ENCODE data around the gene ACACA. TPM values are rescaled to one million over a fixed set of nuclear protein-coding genes. Genes with fewer than 3 reads are reported as not detected.

ACACA gene
- total RNA-seq, 1 experiment from 2014 or later = 84.2 TPM

DNA sequence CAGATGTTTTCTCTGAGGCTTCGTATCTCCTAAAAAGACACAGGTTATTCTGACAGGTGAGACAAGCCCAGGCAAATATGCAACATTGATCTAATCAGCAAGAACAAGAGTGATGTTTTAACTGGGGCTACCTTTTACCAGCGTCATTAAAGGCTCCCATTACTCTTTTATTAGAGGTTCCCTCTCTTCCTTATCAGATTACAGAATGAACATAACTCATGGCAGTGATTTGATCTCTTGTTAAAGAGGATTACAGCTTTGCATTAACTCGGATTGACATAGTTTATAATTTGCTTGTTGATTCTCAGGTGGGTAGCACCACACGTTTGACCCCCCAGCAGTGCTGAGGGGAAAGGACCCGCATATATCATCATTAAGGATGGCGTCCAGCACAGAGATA, 367.4 kb downstream of the ACACA start:
- H3K4me1 ChIP-seq (ENCODE audit: low read length) = peaks cover 14% of the 10 kb centered on the region
- no peak for DNase-seq
- no peaks in the 10 kb centered on the region for H4K20me1 ChIP-seq (ENCODE audit: insufficient read depth, low read depth, low read length)
- no peak overlapping the region for H3K9ac ChIP-seq (ENCODE audit: low read length)
- no peak overlapping the region for H3K4me3 ChIP-seq (ENCODE audit: low read length)
- no peak overlapping the region for H3K4me2 ChIP-seq (ENCODE audit: low read depth, low read length, poor library complexity, severe bottlenecking)
- peaks cover 34% of the 10 kb centered on the region for H3K79me2 ChIP-seq (ENCODE audit: low read length)
- peaks cover 10% of the 10 kb centered on the region; the same call in 1 of the 2 replicates for H3K36me3 ChIP-seq (ENCODE audit: insufficient read depth, low read length)
- H2AFZ ChIP-seq (ENCODE audit: low read length) = no peak overlapping the region
- no peaks in the 10 kb centered on the region for H3K27me3 ChIP-seq (ENCODE audit: low read length)
- H3K9me2 ChIP-seq (replicated peaks; ENCODE audit: insufficient read depth, low read length) = no peaks in the 10 kb centered on the region
- H3K9me3 ChIP-seq (ENCODE audit: low read length) = no peaks in the 10 kb centered on the region
- H3K27ac ChIP-seq (ENCODE audit: low read length) = no peak overlapping the region

DNA sequence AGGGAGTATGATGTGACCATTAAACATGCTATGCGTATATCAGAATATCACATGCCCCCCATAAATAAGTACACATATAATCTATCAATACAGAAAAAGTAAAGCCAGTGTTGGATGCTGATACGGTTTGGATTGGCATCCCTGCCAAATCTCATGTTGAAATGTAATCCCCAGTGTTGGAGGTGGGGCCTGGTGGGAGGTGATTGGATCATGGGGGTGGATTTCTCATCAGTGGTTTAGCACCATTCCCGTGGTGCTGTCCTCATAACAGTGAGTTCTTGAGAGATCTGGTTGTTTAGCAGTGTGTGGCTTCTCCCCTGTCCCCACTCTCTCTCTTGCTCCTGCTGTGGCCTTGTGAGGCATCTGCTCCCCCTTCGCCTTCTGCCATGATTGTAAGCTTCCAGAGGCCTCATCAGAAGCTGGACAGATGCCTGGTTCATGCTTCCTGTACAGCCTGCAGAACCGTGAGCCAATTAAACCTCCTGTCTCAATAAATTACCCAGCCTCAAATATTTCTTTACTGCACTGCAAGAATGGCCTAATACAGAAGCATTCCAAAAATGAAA, 369.0 kb downstream of the ACACA start:
- H3K9me3 ChIP-seq (ENCODE audit: low read length) = no peaks in the 10 kb centered on the region
- no peaks in the 10 kb centered on the region for H3K4me1 ChIP-seq (ENCODE audit: low read length)
- no peak overlapping the region for H3K27ac ChIP-seq (ENCODE audit: low read length)
- peaks cover 39% of the 10 kb centered on the region for H3K79me2 ChIP-seq (ENCODE audit: low read length)
- no peak overlapping the region for H3K9ac ChIP-seq (ENCODE audit: low read length)
- H3K4me3 ChIP-seq (ENCODE audit: low read length) = no peak overlapping the region
- H2AFZ ChIP-seq (ENCODE audit: low read length) = no peak overlapping the region
- no peaks in the 10 kb centered on the region for H3K27me3 ChIP-seq (ENCODE audit: low read length)
- H3K9me2 ChIP-seq (replicated peaks; ENCODE audit: insufficient read depth, low read length) = no peaks in the 10 kb centered on the region
- no peak for DNase-seq
- no peaks in the 10 kb centered on the region for H4K20me1 ChIP-seq (ENCODE audit: insufficient read depth, low read depth, low read length)
- no peak overlapping the region for H3K4me2 ChIP-seq (ENCODE audit: low read depth, low read length, poor library complexity, severe bottlenecking)
- H3K36me3 ChIP-seq (ENCODE audit: insufficient read depth, low read length) = peaks cover 7% of the 10 kb centered on the region; the same call in 1 of the 2 replicates

Other genes with a start within 250 kb of the ACACA start
- not detected in 2 replicates for gene C17orf78, start 30.9 kb downstream of the ACACA start, total RNA-seq (2014; rRNA removed; shearing (Covaris generic); ENCODE audit: low replicate concordance)
- gene TADA2A, start 50 bp upstream of the ACACA start, total RNA-seq (2014; rRNA removed; shearing (Covaris generic); ENCODE audit: low replicate concordance) = 28.1 and 29.0 TPM in 2 replicates
- gene DUSP14, start 83.1 kb upstream of the ACACA start, total RNA-seq (2014; rRNA removed; shearing (Covaris generic); ENCODE audit: low replicate concordance) = 12.2 and 17.8 TPM in 2 replicates
- gene SYNRG, start 202.6 kb upstream of the ACACA start, total RNA-seq (2014; rRNA removed; shearing (Covaris generic); ENCODE audit: low replicate concordance) = 37.8 and 46.6 TPM in 2 replicates
- 24.1 and 40.8 TPM in 2 replicates for gene DDX52, start 236.6 kb upstream of the ACACA start, total RNA-seq (2014; rRNA removed; shearing (Covaris generic); ENCODE audit: low replicate concordance)